AG04449 (cell line): ENCODE measurements around the gene ATXN2L.

Experiments used
- CTCF ChIA-PET: fragments of 350-600 bp; formaldehyde crosslinking; extraction: SDS; loops from one replicate; lab custom pipeline; 2021; ENCODE audit warnings: antibody characterized with exemption; lab: Yijun Ruan, JAX
- POLR2A ChIA-PET: fragments of 400-600, 350-600 bp; formaldehyde crosslinking; extraction: SDS; loops from one replicate; lab custom pipeline; 2020; ENCODE audit warnings: antibody characterized with exemption, inconsistent platforms; lab: Yijun Ruan, JAX
- DNase-seq: peaks from one replicate; pipeline ENCODE4 v3.0.0-alpha.2; 2010; ENCODE audit warnings: low read depth, low spot score
- H3K4me3 ChIP-seq: 2 replicates; pipeline ENCODE4 v1.5.1; 2011; ENCODE audit warnings: low read depth, mild to moderate bottlenecking, control low read depth, low read length
- CTCF ChIP-seq: IDR thresholded peaks from one replicate; pipeline ENCODE4 v1.5.1; 2011; ENCODE audit warnings: mild to moderate bottlenecking, moderate library complexity, low read length, control low read depth, inconsistent platforms; ENCODE audit not compliant: insufficient read depth; ENCODE audit errors: missing control alignments

ATXN2L gene

GRCh38 chr16:28838558-28838918, 15.7 kb downstream of the ATXN2L start:
- ChIA-PET POLR2A (interaction anchor here (1.0 to 1.5 kb wide), 3 partner anchors 8 to 11 kb away, joined by 3 read pairs; partner anchors contain the start of gene TUFM), CTCF (no interaction called here)
- no peak for TF ChIP-seq CTCF
- no peak for DNase-seq
- no peak overlapping the region for H3K4me3 ChIP-seq

GRCh38 chr16:28839004-28839639, 16.3 kb downstream of the ATXN2L start:
- CTCF ChIA-PET = no interaction called here
- no peak for TF ChIP-seq CTCF
- no peak overlapping the region for H3K4me3 ChIP-seq
- DNase-seq = no peak
- POLR2A ChIA-PET = interaction anchor here (0.6 to 1.5 kb wide), 5 partner anchors 7 to 1004 kb away, joined by 3 to 6 read pairs (median 3); partner anchors contain the start of gene TUFM

- POLR2A ChIA-PET = interaction anchor here (0.6 to 1.2 kb wide), 3 partner anchors 11 to 1003 kb away, joined by 3 to 6 read pairs (median 4); no protein-coding TSS in a partner anchor
- no peak for DNase-seq
- H3K4me3 ChIP-seq = no peak overlapping the region
- no peak for TF ChIP-seq CTCF
- CTCF ChIA-PET = no interaction called here
Measured at GRCh38 chr16:28839899-28840298, 17.1 kb downstream of the ATXN2L start.

- DNase-seq = no peak
- no peak for TF ChIP-seq CTCF
- ChIA-PET POLR2A (interaction anchor here (1.0 to 1.6 kb wide), 2 partner anchors 8 to 22 kb away, joined by 3 read pairs; no protein-coding TSS in a partner anchor), CTCF (interaction anchor here (1.1 to 3.1 kb wide), 2 partner anchors 57 to 103 kb away, joined by 3 to 13 read pairs; no protein-coding TSS in a partner anchor)
- no peak overlapping the region for H3K4me3 ChIP-seq
Measured at GRCh38 chr16:28842696-28843095, 19.9 kb downstream of the ATXN2L start.

GRCh38 chr16:28843766-28844165, 21.0 kb downstream of the ATXN2L start:
- no peak overlapping the region for H3K4me3 ChIP-seq
- DNase-seq = no peak
- TF ChIP-seq CTCF = no peak
- ChIA-PET POLR2A (interaction anchor here (1.0 to 1.6 kb wide), 2 partner anchors 9 to 21 kb away, joined by 3 read pairs; no protein-coding TSS in a partner anchor), CTCF (interaction anchor here (3.1 kb wide), 1 partner anchor 102 kb away, joined by 13 read pairs; no protein-coding TSS in a partner anchor)

GRCh38 chr16:28844226-28844885, 21.6 kb downstream of the ATXN2L start:
- ChIA-PET POLR2A (no interaction called here), CTCF (interaction anchor here (3.1 to 4.2 kb wide), 2 partner anchors 23 to 101 kb away, joined by 13 to 17 read pairs; partner anchors contain the start of gene ATXN2L)
- no peak for TF ChIP-seq CTCF
- H3K4me3 ChIP-seq = no peak overlapping the region
- no peak for DNase-seq
